B cell (primary cell): ENCODE measurements around the gene TEF. TPM values are rescaled to one million over a fixed set of nuclear protein-coding genes. Genes with fewer than 3 reads are reported as not detected.

Experiments used
- ATAC-seq: fragments of 200-7000 bp; cut with Tn5 transposase; one replicate; pipeline ENCODE4 v1.10.0; 2021; ENCODE audit warnings: low read depth, mild to moderate bottlenecking, moderate number of reproducible peaks, moderate library complexity
- CTCF ChIA-PET: fragments of 350-600 bp; sonication (Branson Sonifier 250); formaldehyde crosslinking; loops from one replicate; lab custom pipeline; 2021; ENCODE audit warnings: antibody characterized with exemption, inconsistent platforms; lab: Charles Lee
- POLR2A ChIA-PET: fragments of 350-600 bp; sonication (Branson Sonifier 250); formaldehyde crosslinking; loops from one replicate; lab custom pipeline; 2021; ENCODE audit warnings: antibody characterized with exemption; lab: Charles Lee
- DNase-seq: peaks from one replicate; pipeline ENCODE4 v3.0.0; 2013
- H2AFZ ChIP-seq: 2 replicates; pipeline ENCODE4 v1.6.1; 2012; ENCODE audit warnings: mild to moderate bottlenecking, low read depth, low read length; ENCODE audit not compliant: insufficient read depth, poor library complexity, severe bottlenecking
- H3K27ac ChIP-seq, 2 donors: 1 replicate in 1 of 2; 2 replicates in 1 of 2; pipeline ENCODE4 v1.5.1; 2012 to 2013; ENCODE audit warnings: low read length in 2 of 2, mild to moderate bottlenecking in 2 of 2, moderate library complexity in 1 of 2
- H3K27me3 ChIP-seq, 4 experiments: fragments of 200-600 bp in 1 of 4; sonication (generic) in 1 of 4; replicated peaks in 1 of 4; 1 replicate in 2 of 4; 2 replicates in 2 of 4; pipeline versions ENCODE4 v1.6.1 to v1.7.0; 2013 to 2016; ENCODE audit warnings: low read length in 3 of 4, mild to moderate bottlenecking in 2 of 4, mixed read lengths in 1 of 4, moderate library complexity in 1 of 4; ENCODE audit not compliant: insufficient read depth in 4 of 4, control insufficient read depth in 3 of 4; ENCODE audit errors: control extremely low read depth in 1 of 4
- H3K36me3 ChIP-seq, 2 experiments: replicated peaks in 1 of 2; 1 replicate in 1 of 2; 2 replicates in 1 of 2; pipeline versions ENCODE4 v1.6.1 to v1.7.1; 2013; ENCODE audit warnings: low read length in 1 of 2; ENCODE audit not compliant: insufficient read depth in 2 of 2, control insufficient read depth in 1 of 2; ENCODE audit errors: control extremely low read depth in 1 of 2, extremely low read depth in 1 of 2
- H3K4me1 ChIP-seq, 2 donors: fragments of 200-600 bp in 1 of 2; sonication (generic) in 1 of 2; 1 replicate in 1 of 2; 2 replicates in 1 of 2; pipeline versions ENCODE4 v1.5.1 to v1.6.1; 2013 to 2017; ENCODE audit warnings: low read length in 2 of 2; ENCODE audit not compliant: control insufficient read depth in 2 of 2, insufficient read depth in 2 of 2
- H3K4me2 ChIP-seq: replicated peaks from 2 replicates; pipeline ENCODE3; 2012; ENCODE audit warnings: mild to moderate bottlenecking, low read depth, low read length; ENCODE audit not compliant: poor library complexity, severe bottlenecking
- H3K4me3 ChIP-seq, 5 experiments: fragments of 200-600 bp in 1 of 5; sonication (generic) in 1 of 5; 1 replicate in 3 of 5; 2 replicates in 2 of 5; pipeline versions ENCODE4 v1.5.1 to v1.7.0; 2011 to 2016; ENCODE audit warnings: low read length in 4 of 5, mild to moderate bottlenecking in 4 of 5, low read depth in 2 of 5, control low read depth in 1 of 5, moderate library complexity in 1 of 5; ENCODE audit not compliant: insufficient read depth in 1 of 5; ENCODE audit errors: control extremely low read depth in 1 of 5, extremely low read depth in 1 of 5
- H3K79me2 ChIP-seq: fragments of 200-600 bp; sonication (generic); one replicate; pipeline ENCODE4 v1.6.0; 2016; ENCODE audit warnings: low read length; ENCODE audit not compliant: control insufficient read depth, insufficient read depth
- H3K9ac ChIP-seq: fragments of 200-600 bp; sonication (generic); 2 replicates; pipeline ENCODE4 v1.6.1; 2017; ENCODE audit warnings: mild to moderate bottlenecking, low read length, moderate library complexity
- H3K9me3 ChIP-seq, 3 donors: one replicate each; pipeline versions ENCODE4 v1.6.1 to v1.7.1; 2013; ENCODE audit warnings: low read length in 2 of 3; ENCODE audit not compliant: control insufficient read depth in 2 of 3, insufficient read depth in 1 of 3; ENCODE audit errors: control extremely low read depth in 1 of 3
- H4K20me1 ChIP-seq: 2 replicates; pipeline ENCODE4 v1.6.0; 2012; ENCODE audit warnings: mild to moderate bottlenecking, low read length; ENCODE audit not compliant: insufficient read depth, control insufficient read depth, poor library complexity, severe bottlenecking
- H3K27ac Mint-ChIP-seq: one replicate; pipeline ENCODE4 v1.8.0; 2021; ENCODE audit warnings: mixed read lengths
- H3K27me3 Mint-ChIP-seq: one replicate; pipeline ENCODE4 v1.8.0; 2021; ENCODE audit warnings: mixed read lengths
- H3K4me1 Mint-ChIP-seq: one replicate; pipeline ENCODE4 v1.8.0; 2021; ENCODE audit warnings: mixed read lengths
- H3K4me3 Mint-ChIP-seq: one replicate; pipeline ENCODE4 v1.8.0; 2021; ENCODE audit warnings: mixed read lengths
- H3K9me3 Mint-ChIP-seq: one replicate; pipeline ENCODE4 v1.8.0; 2022; ENCODE audit warnings: mixed read lengths; ENCODE audit not compliant: insufficient read depth
- CTCF ChIP-seq: fragments of 200-600 bp; IDR thresholded peaks from one replicate; pipeline ENCODE4 v1.8.0; 2022; ENCODE audit warnings: antibody characterized with exemption, mild to moderate bottlenecking
- EZH2 ChIP-seq: IDR thresholded peaks from 2 replicates; pipeline ENCODE4 v1.6.1; 2012; ENCODE audit warnings: borderline replicate concordance, low read depth, mild to moderate bottlenecking, moderate library complexity, low read length; ENCODE audit not compliant: insufficient read depth, poor library complexity, severe bottlenecking
- WGBS: methylation state at CpG from one replicate; pipeline ENCODE4 v1.1.5; 2013; ENCODE audit warnings: missing lambda C conversion rate; ENCODE audit not compliant: insufficient coverage; 5-methylcytosine and 5-hydroxymethylcytosine counted together
- intact Hi-C: fragments of 100-400 bp; cut with micrococcal nuclease; formaldehyde crosslinking; loops from one replicate; pipeline ENCODE4 v1.10.0; 2022
- polyA plus RNA-seq: library from polyadenylated mRNA; depleted of rRNA; stranded (reverse); fragments of >200 nt; gene quantifications from 2 replicates; pipeline ENCODE4 v1.2.3, GENCODE V29; 2012
- total RNA-seq, 2 donors: library from RNA; stranded (reverse); fragments of 120-200 nt in 1 of 2; gene quantifications; 1 replicate in 1 of 2; 2 replicates in 1 of 2; pipeline versions ENCODE4 v1.2.3 to v1.2.4, GENCODE V29; 2013 to 2022

Gene TEF
- total and polyA plus RNA-seq, 2 donors (not counting 1 experiment from before 2014, with no cell fraction given) = 5.0 to 5.5 TPM

DNA sequence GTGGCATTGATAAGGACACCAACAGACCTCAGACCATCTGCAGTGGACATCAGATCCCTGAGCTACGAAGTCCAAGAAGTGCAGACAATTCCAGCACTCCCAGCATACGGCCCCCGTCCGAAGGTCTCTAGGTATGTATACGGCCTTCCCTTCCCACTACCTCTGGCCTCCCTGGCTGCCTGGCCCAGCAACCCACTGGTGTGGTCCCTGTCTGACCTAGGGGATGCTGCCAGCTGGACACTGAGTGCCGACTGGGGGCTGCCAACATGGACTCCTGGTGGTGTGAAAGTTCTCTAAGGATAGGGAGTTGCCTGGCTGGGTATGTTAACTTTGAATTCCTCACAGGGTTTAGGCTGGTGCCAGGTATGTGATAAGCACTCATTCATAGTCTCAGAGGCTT lies 17.5 kb upstream of the TEF start:
- no peak overlapping the region for H3K27ac ChIP-seq
- H3K36me3 ChIP-seq = no peaks in the 10 kb centered on the region
- ChIA-PET CTCF (interaction anchor here (0.7 kb wide), 1 partner anchor 411 kb away, joined by 3 read pairs; no protein-coding TSS in a partner anchor), POLR2A (interaction anchor here (0.7 kb wide), 1 partner anchor 1096 kb away, joined by 8 read pairs; no protein-coding TSS in a partner anchor)
- Mint-ChIP-seq H3K27me3 (no peaks in the 10 kb centered on the region), H3K9me3 (no peaks in the 10 kb centered on the region), H3K4me1 (no peaks in the 10 kb centered on the region), H3K4me3 (no peak overlapping the region), H3K27ac (no peak overlapping the region)
- H3K79me2 ChIP-seq = no peaks in the 10 kb centered on the region
- DNase-seq = no peak
- no peak overlapping the region for H2AFZ ChIP-seq
- H3K27me3 ChIP-seq = peaks cover 0 to 11% (median 0%) of the 10 kb centered on the region in 4 experiments
- H3K4me1 ChIP-seq = no peaks in the 10 kb centered on the region
- ATAC-seq = no peak
- no peak overlapping the region for H3K4me2 ChIP-seq
- H3K9ac ChIP-seq = no peak overlapping the region
- TF ChIP-seq EZH2 = no peak
- no peak for TF ChIP-seq CTCF
- no peaks in the 10 kb centered on the region for H3K9me3 ChIP-seq
- intact Hi-C loops = no loop called here
- H3K4me3 ChIP-seq = no peak overlapping the region
- 95% methylated on average over 4 of the region's 6 CpGs for WGBS
- H4K20me1 ChIP-seq = no peaks in the 10 kb centered on the region

GRCh38 chr22:41364955-41365354 lies 16.8 kb upstream of the TEF start:
- Histone ChIP-seq H3K9ac (no peak overlapping the region), H3K27me3 (peaks cover 0 to 11% (median 0%) of the 10 kb centered on the region in 4 experiments), H3K9me3 (no peaks in the 10 kb centered on the region), H3K4me2 (no peak overlapping the region), H2AFZ (no peak overlapping the region), H3K4me1 (no peaks in the 10 kb centered on the region), H3K4me3 (no peak overlapping the region), H3K79me2 (no peaks in the 10 kb centered on the region), H4K20me1 (no peaks in the 10 kb centered on the region), H3K36me3 (no peaks in the 10 kb centered on the region), H3K27ac (no peak overlapping the region)
- DNase-seq (no peak), ATAC-seq (no peak)
- Mint-ChIP-seq H3K27me3 (no peaks in the 10 kb centered on the region), H3K4me3 (no peak overlapping the region), H3K4me1 (no peaks in the 10 kb centered on the region), H3K9me3 (no peaks in the 10 kb centered on the region), H3K27ac (no peak overlapping the region)
- ChIA-PET CTCF (no interaction called here), POLR2A (interaction anchor here (0.6 kb wide), 1 partner anchor 10 kb away, joined by 5 read pairs; no protein-coding TSS in a partner anchor)
- intact Hi-C loops = no loop called here
- no peak for TF ChIP-seq EZH2
- TF ChIP-seq CTCF = no peak
- WGBS = 98% methylated on average over 7 of the region's 8 CpGs
